ENCODE results near the gene BTBD9. TPM values are rescaled to one million over a fixed set of nuclear protein-coding genes. Genes with fewer than 3 reads are reported as not detected.

Gene BTBD9
- total RNA-seq, 1 donor: 25.3 TPM

GRCh38 chr6:38404355-38404754, 235.4 kb downstream of the BTBD9 start:
- no peak for TF ChIP-seq CTCF (IDR thresholded peaks at IDR 0.05; ENCODE audit: extremely low read depth, low read depth, low read length)

GRCh38 chr6:38403548-38403947, 236.2 kb downstream of the BTBD9 start:
- H3K27ac ChIP-seq (ENCODE audit: low read depth, low read length): no peak overlapping the region
- no peak overlapping the region for H2AFZ ChIP-seq (ENCODE audit: low read length)
- no peak overlapping the region for H3K4me2 ChIP-seq (ENCODE audit: insufficient read depth, low read length)
- no peaks in the 10 kb centered on the region for H4K20me1 ChIP-seq (ENCODE audit: insufficient read depth, low read length)
- H3K36me3 ChIP-seq (ENCODE audit: insufficient read depth, low read length): no peaks in the 10 kb centered on the region
- TF ChIP-seq CTCF (IDR thresholded peaks at IDR 0.05; ENCODE audit: extremely low read depth, low read depth, low read length): no peak
- H3K4me1 ChIP-seq (ENCODE audit: insufficient read depth, low read length): peaks cover 10% of the 10 kb centered on the region
- H3K27me3 ChIP-seq (ENCODE audit: insufficient read depth, low read length): no peaks in the 10 kb centered on the region
- DNase-seq (ENCODE audit: insufficient read length, low spot score, missing footprints): no peak
- H3K9me3 ChIP-seq (ENCODE audit: low read depth, low read length): no peaks in the 10 kb centered on the region
- no peaks in the 10 kb centered on the region for H3K79me2 ChIP-seq (ENCODE audit: insufficient read depth, low read length)
- no peak overlapping the region for H3K4me3 ChIP-seq (ENCODE audit: insufficient read depth, low read length)

More at GRCh38 chr6:38404355-38404754, 235.4 kb downstream of the BTBD9 start:
- Histone ChIP-seq H4K20me1 (ENCODE audit: insufficient read depth, low read length) (no peaks in the 10 kb centered on the region), H3K79me2 (ENCODE audit: insufficient read depth, low read length) (no peaks in the 10 kb centered on the region), H3K4me3 (ENCODE audit: insufficient read depth, low read length) (no peak overlapping the region), H3K27ac (ENCODE audit: low read depth, low read length) (no peak overlapping the region), H3K36me3 (ENCODE audit: insufficient read depth, low read length) (no peaks in the 10 kb centered on the region), H2AFZ (ENCODE audit: low read length) (no peak overlapping the region), H3K4me1 (ENCODE audit: insufficient read depth, low read length) (peaks cover 10% of the 10 kb centered on the region), H3K9me3 (ENCODE audit: low read depth, low read length) (no peaks in the 10 kb centered on the region), H3K4me2 (ENCODE audit: insufficient read depth, low read length) (no peak overlapping the region), H3K27me3 (ENCODE audit: insufficient read depth, low read length) (no peaks in the 10 kb centered on the region)
- DNase-seq (ENCODE audit: insufficient read length, low spot score, missing footprints): no peak

- Histone ChIP-seq H3K27ac (ENCODE audit: low read depth, low read length) (no peak overlapping the region), H3K79me2 (ENCODE audit: insufficient read depth, low read length) (no peaks in the 10 kb centered on the region), H3K4me2 (ENCODE audit: insufficient read depth, low read length) (no peak overlapping the region), H3K36me3 (ENCODE audit: insufficient read depth, low read length) (no peaks in the 10 kb centered on the region), H2AFZ (ENCODE audit: low read length) (no peak overlapping the region), H3K27me3 (ENCODE audit: insufficient read depth, low read length) (no peaks in the 10 kb centered on the region), H3K4me3 (ENCODE audit: insufficient read depth, low read length) (no peak overlapping the region), H3K9me3 (ENCODE audit: low read depth, low read length) (no peaks in the 10 kb centered on the region), H4K20me1 (ENCODE audit: insufficient read depth, low read length) (no peaks in the 10 kb centered on the region), H3K4me1 (ENCODE audit: insufficient read depth, low read length) (peaks cover 10% of the 10 kb centered on the region)
- TF ChIP-seq CTCF (IDR thresholded peaks at IDR 0.05; ENCODE audit: extremely low read depth, low read depth, low read length): no peak
- DNase-seq (ENCODE audit: insufficient read length, low spot score, missing footprints): no peak
These were observed 239.0 kb downstream of the BTBD9 start for GRCh38 chr6:38400764-38401163.

- Histone ChIP-seq H3K4me1 (ENCODE audit: insufficient read depth, low read length) (peaks cover 10% of the 10 kb centered on the region), H4K20me1 (ENCODE audit: insufficient read depth, low read length) (no peaks in the 10 kb centered on the region), H3K27me3 (ENCODE audit: insufficient read depth, low read length) (no peaks in the 10 kb centered on the region), H3K27ac (ENCODE audit: low read depth, low read length) (no peak overlapping the region), H3K79me2 (ENCODE audit: insufficient read depth, low read length) (no peaks in the 10 kb centered on the region), H3K9me3 (ENCODE audit: low read depth, low read length) (no peaks in the 10 kb centered on the region), H3K4me2 (ENCODE audit: insufficient read depth, low read length) (no peak overlapping the region), H3K4me3 (ENCODE audit: insufficient read depth, low read length) (no peak overlapping the region), H3K36me3 (ENCODE audit: insufficient read depth, low read length) (no peaks in the 10 kb centered on the region), H2AFZ (ENCODE audit: low read length) (no peak overlapping the region)
- no peak for DNase-seq (ENCODE audit: insufficient read length, low spot score, missing footprints)
- no peak for TF ChIP-seq CTCF (IDR thresholded peaks at IDR 0.05; ENCODE audit: extremely low read depth, low read depth, low read length)
These were observed 239.6 kb downstream of the BTBD9 start for GRCh38 chr6:38400101-38400500.

Measured in osteoblast (primary cell).